ENCODE data around the gene TICAM2.

DNA sequence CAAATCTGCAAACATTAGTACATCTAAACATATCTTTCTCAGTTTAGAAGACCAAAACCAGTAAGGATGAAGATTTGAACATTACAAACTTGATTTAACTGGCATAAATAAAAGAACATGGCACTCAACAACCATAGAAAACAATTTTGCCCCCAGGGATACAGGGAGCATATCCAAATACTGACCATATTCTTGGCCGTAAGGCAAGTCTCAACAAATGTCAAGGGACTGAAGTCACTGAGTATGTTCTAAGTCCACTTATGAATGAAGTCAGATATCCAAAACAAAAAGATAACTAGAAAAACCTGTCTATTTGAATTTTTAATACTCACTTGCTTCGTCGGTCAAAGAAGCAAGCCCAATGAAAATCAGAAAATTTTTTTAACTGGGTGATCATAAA is 71.9 kb downstream of the TICAM2 start:
- TF ChIP-seq, protein P1, sequence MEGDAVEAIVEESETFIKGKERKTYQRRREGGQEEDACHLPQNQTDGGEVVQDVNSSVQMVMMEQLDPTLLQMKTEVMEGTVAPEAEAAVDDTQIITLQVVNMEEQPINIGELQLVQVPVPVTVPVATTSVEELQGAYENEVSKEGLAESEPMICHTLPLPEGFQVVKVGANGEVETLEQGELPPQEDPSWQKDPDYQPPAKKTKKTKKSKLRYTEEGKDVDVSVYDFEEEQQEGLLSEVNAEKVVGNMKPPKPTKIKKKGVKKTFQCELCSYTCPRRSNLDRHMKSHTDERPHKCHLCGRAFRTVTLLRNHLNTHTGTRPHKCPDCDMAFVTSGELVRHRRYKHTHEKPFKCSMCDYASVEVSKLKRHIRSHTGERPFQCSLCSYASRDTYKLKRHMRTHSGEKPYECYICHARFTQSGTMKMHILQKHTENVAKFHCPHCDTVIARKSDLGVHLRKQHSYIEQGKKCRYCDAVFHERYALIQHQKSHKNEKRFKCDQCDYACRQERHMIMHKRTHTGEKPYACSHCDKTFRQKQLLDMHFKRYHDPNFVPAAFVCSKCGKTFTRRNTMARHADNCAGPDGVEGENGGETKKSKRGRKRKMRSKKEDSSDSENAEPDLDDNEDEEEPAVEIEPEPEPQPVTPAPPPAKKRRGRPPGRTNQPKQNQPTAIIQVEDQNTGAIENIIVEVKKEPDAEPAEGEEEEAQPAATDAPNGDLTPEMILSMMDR (IDR thresholded peaks at IDR 0.05; ENCODE audit: insufficient read depth, low read length, poor library complexity, severe bottlenecking), result no peak
- no peak for TF ChIP-seq EZH2phosphoT487 (conservative IDR thresholded peaks at IDR 0.05; ENCODE audit: low read length)
